Activated T-helper 2 cell treated with anti-CD3 and anti-CD28 coated beads, Interferon-gamma antibody, Interleukin-2, Interleukin-4, amounts not matched to agents 10 μg/mL and 5 μg/mL and 100 μg/mL, durations not matched to agents 14 hours and 24 hours and 36 hours (primary cell): ENCODE results near the gene YPEL4. TPM values are rescaled to one million over a fixed set of nuclear protein-coding genes. Genes with fewer than 3 reads are reported as not detected.
A peak's percentile ranks its signal among the peaks of the same experiment; 100 is the strongest.

Experiments used
- DNase-seq: peaks from one replicate; pipeline ENCODE4 v3.0.0; 2021; ENCODE audit warnings: low spot score
- H3K27ac Mint-ChIP-seq: one replicate; pipeline ENCODE4 v1.8.0; 2021; ENCODE audit warnings: mixed read lengths
- H3K27me3 Mint-ChIP-seq: one replicate; pipeline ENCODE4 v1.8.0; 2021; ENCODE audit warnings: low read depth, mixed read lengths
- H3K36me3 Mint-ChIP-seq: one replicate; pipeline ENCODE4 v1.8.0; 2021; ENCODE audit warnings: low read depth, mixed read lengths
- H3K4me1 Mint-ChIP-seq: one replicate; pipeline ENCODE4 v1.8.0; 2021; ENCODE audit warnings: low read depth, mixed read lengths
- H3K4me3 Mint-ChIP-seq: one replicate; pipeline ENCODE4 v1.8.0; 2021; ENCODE audit warnings: low read depth, mild to moderate bottlenecking, moderate library complexity, mixed read lengths
- H3K9me3 Mint-ChIP-seq: one replicate; pipeline ENCODE4 v1.8.0; 2021; ENCODE audit warnings: mixed read lengths
- intact Hi-C: fragments of 100-400 bp; cut with micrococcal nuclease; formaldehyde crosslinking; loops from one replicate; pipeline ENCODE4 v1.15.1; 2023
- total RNA-seq: library from RNA; stranded (reverse); gene quantifications from 2 replicates; pipeline ENCODE4 v1.2.3, GENCODE V29; 2022

The YPEL4 gene
- total RNA-seq, 1 donor from 2014 or later, result 0.64 TPM

DNA sequence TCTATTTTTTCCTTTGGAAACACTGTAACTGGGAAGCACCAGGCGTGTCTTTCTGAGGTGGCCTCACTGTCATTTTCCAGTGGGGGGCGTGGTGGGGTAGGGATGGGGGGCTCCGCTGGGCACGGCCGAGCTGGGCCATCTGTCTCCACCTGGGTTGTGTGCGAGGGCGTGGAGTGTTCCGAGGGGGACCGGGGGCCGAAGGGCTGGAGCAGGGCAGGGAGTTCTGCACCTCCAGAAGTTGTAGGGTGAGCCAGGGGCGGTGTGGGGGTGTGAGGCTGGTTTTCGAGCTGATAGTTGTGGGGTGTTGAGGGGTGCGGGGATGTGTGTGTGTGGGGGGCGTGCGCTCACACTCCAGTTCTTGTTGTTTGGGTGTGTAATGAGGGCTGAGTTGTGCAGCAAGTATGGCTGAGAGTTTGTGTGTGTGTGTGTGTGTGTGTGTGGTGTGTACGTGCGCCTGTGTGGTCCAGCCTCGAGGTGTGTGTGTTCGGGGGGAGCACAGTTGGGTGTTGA is 10.8 kb downstream of the YPEL4 start:
- intact Hi-C loops, result no loop called here
- DNase-seq, result no peak
- Mint-ChIP-seq H3K4me1 (peaks cover 24% of the 10 kb centered on the region), H3K9me3 (no peaks in the 10 kb centered on the region), H3K4me3 (peak overlapping the region; percentile 92), H3K36me3 (no peaks in the 10 kb centered on the region), H3K27me3 (peaks cover 31% of the 10 kb centered on the region), H3K27ac (peak overlapping the region; percentile 45)

DNA sequence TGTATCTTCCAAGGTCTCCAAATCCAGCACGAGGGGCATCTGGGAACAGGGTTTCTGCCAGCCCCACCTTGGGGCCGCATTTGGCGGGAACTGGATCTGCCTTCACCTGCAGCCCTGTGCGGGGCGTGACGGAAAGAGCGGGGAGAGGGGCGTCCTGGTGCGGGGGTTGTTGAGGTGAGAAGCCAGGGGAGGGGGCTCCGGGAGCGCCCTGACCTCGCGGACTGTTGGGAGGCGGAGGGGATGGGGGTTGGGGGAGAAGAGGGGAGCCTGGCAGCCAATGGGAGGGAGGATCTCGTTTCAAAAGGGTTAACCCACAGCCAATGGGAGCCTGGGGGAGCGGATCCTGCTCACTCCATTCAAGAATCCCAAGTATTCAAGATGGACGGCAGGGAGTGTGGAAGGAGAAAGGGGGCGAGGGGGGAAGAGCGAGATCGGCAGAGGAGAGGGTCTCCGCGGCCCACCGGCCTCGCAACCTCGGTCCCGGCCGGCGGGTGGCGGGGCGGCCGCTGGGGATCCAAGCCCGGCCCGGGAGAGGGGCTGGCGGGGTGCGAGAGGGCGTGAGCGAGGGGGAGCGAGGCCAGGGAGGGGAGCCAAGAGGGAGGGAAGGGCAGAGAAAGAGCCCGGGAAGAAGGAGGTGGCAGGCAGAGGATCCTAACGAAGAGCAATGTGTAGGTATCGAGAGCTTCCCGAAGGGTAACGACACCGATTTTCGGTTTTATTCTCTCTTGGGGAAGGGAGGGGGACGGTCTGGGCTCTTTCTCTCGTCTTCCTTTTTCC is 11.5 kb downstream of the YPEL4 start:
- H3K27ac Mint-ChIP-seq, result peak overlapping the region; percentile 87
- no peaks in the 10 kb centered on the region for H3K9me3 Mint-ChIP-seq

DNA sequence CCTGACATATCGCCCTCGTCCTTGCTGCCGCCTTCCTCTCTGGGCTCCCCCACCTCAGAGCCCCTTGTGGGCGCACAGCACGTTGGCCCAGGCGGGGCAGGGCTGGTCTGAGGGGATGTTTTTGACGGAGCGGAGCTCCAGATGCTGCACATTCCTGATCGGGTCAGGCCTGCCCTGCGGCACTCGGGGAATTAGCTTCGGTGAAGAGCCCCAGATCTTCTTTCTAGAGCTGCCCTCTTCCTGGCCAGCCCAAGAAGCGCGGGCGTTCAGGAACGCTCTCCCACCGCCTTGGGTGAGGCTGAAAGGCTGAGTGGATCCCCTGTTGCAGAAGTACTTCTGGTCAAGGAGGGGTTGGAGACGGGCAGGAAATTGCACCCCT is 12.1 kb downstream of the YPEL4 start:
- no peaks in the 10 kb centered on the region for H3K36me3 Mint-ChIP-seq

More for the DNA sequence above, 11.5 kb downstream of the YPEL4 start:
- Mint-ChIP-seq H3K4me1 (peaks cover 23% of the 10 kb centered on the region), H3K36me3 (no peaks in the 10 kb centered on the region), H3K4me3 (peak overlapping the region; percentile 92), H3K27me3 (peaks cover 26% of the 10 kb centered on the region)
- no peak for DNase-seq
- intact Hi-C loops, result no loop called here

DNA sequence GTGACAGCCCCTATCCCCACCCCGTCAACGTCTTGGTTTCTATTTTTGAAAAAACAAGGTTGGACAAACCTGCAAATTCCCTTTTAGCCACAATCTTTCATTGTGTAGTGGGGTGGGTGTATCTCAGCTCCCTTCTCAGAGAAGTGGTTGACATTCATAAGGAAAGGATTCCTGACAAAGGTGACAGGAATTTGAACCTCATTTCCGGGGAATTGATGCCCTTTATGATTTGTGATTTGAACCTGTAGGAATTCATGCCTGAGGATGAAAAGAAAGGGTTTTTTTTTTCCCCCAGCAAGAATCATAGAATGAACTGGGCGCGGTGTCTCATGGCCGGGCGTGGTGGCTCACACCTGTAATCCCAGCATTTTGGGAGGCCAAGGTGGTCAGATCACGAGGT is 14.5 kb downstream of the YPEL4 start:
- Mint-ChIP-seq H3K27me3 (peaks cover 35% of the 10 kb centered on the region), H3K27ac (no peak overlapping the region), H3K9me3 (no peaks in the 10 kb centered on the region), H3K4me1 (peaks cover 14% of the 10 kb centered on the region), H3K4me3 (no peak overlapping the region), H3K36me3 (no peaks in the 10 kb centered on the region)
- no peak for DNase-seq
- intact Hi-C loops, result no loop called here

More for the DNA sequence above, 12.1 kb downstream of the YPEL4 start:
- H3K4me1 Mint-ChIP-seq, result peaks cover 23% of the 10 kb centered on the region
- H3K27ac Mint-ChIP-seq, result no peak overlapping the region
- peaks cover 26% of the 10 kb centered on the region for H3K27me3 Mint-ChIP-seq
- intact Hi-C loops, result no loop called here
- H3K4me3 Mint-ChIP-seq, result peak overlapping the region; percentile 92
- no peak for DNase-seq
- H3K9me3 Mint-ChIP-seq, result no peaks in the 10 kb centered on the region

- Mint-ChIP-seq H3K27ac (no peak overlapping the region), H3K4me1 (peaks cover 12% of the 10 kb centered on the region), H3K36me3 (no peaks in the 10 kb centered on the region), H3K4me3 (no peak overlapping the region), H3K27me3 (peaks cover 40% of the 10 kb centered on the region), H3K9me3 (no peaks in the 10 kb centered on the region)
- DNase-seq, result no peak
- intact Hi-C loops, result no loop called here
Measured at GRCh38 chr11:57634311-57634710, 15.4 kb downstream of the YPEL4 start.

DNA sequence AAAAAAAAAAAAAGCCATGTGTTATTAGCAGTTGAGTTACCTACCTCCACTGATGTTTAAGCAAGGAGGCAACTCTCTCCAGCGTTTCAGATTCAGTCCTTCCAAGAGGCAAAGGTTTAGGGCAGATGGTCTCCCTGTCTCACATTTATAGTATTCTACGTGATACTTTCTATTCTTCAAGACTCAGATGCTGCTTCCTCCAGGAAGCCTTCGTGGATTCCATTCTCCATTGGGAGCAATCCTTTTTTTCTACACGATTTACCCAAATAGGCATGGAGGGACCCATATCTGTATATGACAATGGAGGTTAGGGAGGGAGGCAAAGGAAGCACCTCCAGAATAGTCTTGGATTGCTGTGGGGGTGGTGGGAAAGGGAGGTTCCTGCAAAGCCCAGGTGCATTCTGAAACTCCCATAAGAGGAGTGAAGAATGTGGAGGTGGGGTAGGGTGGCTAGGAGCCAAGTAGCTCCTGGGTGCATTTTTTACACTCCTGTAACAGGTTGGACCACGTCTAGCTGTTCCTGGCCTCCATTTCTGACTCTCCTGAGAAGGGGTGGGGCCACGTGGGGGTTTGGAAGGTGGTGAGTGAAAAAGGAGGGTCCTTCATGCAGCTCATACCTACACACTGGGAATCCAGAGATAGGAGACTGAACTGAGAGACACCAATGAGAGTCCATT is 16.2 kb downstream of the YPEL4 start:
- Mint-ChIP-seq H3K27ac (no peak overlapping the region), H3K27me3 (peaks cover 44% of the 10 kb centered on the region), H3K9me3 (no peaks in the 10 kb centered on the region), H3K36me3 (no peaks in the 10 kb centered on the region), H3K4me1 (peaks cover 5% of the 10 kb centered on the region), H3K4me3 (no peak overlapping the region)
- no peak for DNase-seq
- intact Hi-C loops, result no loop called here

DNA sequence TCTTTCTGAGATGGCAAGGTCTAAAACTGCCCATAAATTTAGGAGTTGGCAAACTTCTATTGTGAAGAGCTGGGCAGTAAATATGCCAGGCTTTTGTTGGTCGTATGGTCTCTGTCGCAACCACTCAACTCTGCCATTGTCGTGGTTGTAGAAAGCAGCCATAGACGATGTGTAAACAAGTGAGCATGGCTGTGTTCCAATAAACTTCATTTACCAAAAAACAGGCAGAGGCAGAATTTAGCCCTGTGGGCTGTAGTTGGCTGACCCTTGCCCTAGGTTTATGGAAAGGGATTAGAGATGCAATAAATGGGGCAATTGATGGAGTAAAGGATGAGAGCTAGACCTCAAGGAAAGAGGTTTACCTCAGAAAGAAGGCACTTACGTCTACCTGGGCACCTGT is 17.6 kb downstream of the YPEL4 start:
- no peaks in the 10 kb centered on the region for H3K4me1 Mint-ChIP-seq
- peaks cover 42% of the 10 kb centered on the region for H3K27me3 Mint-ChIP-seq
- no peak for DNase-seq

GRCh38 chr11:57630171-57630570 is 19.5 kb downstream of the YPEL4 start:
- no peak overlapping the region for H3K4me3 Mint-ChIP-seq
- H3K27me3 Mint-ChIP-seq, result peaks cover 36% of the 10 kb centered on the region
- no peaks in the 10 kb centered on the region for H3K9me3 Mint-ChIP-seq
- DNase-seq, result no peak
- H3K27ac Mint-ChIP-seq, result no peak overlapping the region
- no peaks in the 10 kb centered on the region for H3K4me1 Mint-ChIP-seq
- intact Hi-C loops, result no loop called here
- H3K36me3 Mint-ChIP-seq, result no peaks in the 10 kb centered on the region

More for the DNA sequence above, 17.6 kb downstream of the YPEL4 start:
- no peaks in the 10 kb centered on the region for H3K9me3 Mint-ChIP-seq
- no peaks in the 10 kb centered on the region for H3K36me3 Mint-ChIP-seq
- intact Hi-C loops, result no loop called here
- H3K4me3 Mint-ChIP-seq, result no peak overlapping the region
- no peak overlapping the region for H3K27ac Mint-ChIP-seq

DNA sequence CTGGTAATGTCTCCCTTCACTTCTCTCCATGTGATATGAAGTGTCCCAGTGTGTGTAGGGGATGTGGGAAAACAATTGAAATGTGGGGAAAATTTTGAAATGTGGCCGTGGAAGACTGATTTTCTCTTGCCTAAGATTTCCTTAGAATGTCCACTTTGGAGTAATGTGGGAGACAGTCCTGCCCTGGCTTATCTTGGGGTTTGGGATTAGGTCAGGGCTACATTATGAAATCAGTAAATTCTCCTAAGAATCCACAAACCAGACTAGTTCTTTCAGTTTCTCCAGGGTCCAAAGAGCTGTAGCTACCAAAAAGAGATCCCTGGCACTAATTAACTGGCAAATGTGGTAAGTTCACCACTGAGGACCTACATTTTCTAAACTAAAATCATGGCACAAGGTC is 22.8 kb downstream of the YPEL4 start:
- Mint-ChIP-seq H3K27ac (no peak overlapping the region), H3K4me3 (no peak overlapping the region), H3K36me3 (no peaks in the 10 kb centered on the region), H3K27me3 (peaks cover 21% of the 10 kb centered on the region), H3K9me3 (no peaks in the 10 kb centered on the region), H3K4me1 (no peaks in the 10 kb centered on the region)
- intact Hi-C loops, result no loop called here
- no peak for DNase-seq

DNA sequence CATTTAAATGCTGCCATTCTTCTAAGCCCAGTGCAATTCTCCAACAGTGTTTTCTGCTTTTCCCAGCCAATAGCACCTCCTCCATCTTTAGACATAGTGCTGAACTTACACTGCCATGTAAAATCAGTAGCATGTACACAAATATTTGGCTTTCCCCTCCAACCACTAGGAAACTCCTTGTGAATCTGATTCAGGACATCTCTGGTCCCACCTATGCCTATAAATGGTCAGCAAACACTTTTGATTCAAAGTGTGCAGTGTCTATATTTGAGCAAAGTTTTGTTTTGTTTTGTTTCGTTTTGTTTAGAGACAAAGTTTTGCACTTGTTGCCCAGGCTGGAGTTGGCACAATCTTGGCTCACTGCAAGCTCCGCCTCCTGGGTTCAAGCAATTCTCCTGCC is 24.8 kb downstream of the YPEL4 start:
- Mint-ChIP-seq H3K27me3 (peaks cover 5% of the 10 kb centered on the region), H3K36me3 (no peaks in the 10 kb centered on the region), H3K27ac (no peak overlapping the region), H3K4me3 (no peak overlapping the region), H3K4me1 (no peaks in the 10 kb centered on the region), H3K9me3 (no peaks in the 10 kb centered on the region)
- DNase-seq, result no peak
- intact Hi-C loops, result no loop called here

DNA sequence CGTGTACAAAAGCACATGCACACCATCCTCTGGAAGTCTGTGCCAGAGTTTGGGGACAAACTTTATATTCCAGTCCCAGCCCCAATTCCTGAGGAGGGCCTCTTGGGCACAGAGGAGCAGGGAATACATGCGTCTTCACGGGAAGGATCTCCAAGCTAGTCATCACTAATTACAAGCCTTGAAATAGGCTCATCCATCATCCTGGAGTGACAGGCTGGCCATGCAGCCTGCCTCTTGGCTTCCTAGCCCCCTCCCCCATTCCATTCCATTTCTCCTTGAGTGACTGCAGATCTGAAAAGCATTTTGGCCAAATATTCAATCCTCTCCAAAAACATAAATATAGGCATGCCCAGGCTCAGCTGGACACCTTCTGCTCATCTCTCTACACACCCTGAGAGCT is 27.4 kb downstream of the YPEL4 start:
- Mint-ChIP-seq H3K9me3 (peaks cover 5% of the 10 kb centered on the region), H3K36me3 (no peaks in the 10 kb centered on the region), H3K27me3 (no peaks in the 10 kb centered on the region), H3K27ac (no peak overlapping the region), H3K4me1 (no peaks in the 10 kb centered on the region), H3K4me3 (no peak overlapping the region)
- intact Hi-C loops, result no loop called here
- no peak for DNase-seq

DNA sequence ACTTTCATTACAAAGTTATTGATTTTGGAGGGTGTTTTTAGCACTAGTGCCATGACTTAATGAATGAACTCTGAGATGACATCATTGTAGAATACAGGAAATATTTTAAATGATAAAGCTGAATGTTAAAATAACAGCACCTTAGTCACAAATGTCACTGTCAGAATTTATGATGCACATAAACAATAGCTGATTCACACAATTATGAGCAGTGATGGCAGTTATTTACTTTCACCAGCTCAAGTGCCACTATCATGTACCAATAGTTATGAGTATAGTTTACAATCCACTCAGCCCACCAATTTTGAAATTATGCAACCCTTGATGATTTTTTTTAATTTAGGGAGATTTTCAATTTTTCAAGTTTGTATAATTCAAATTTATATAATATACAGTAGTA is 29.2 kb downstream of the YPEL4 start:
- no peak for DNase-seq
- intact Hi-C loops, result no loop called here
- H3K27ac Mint-ChIP-seq, result no peak overlapping the region
- H3K9me3 Mint-ChIP-seq, result peaks cover 5% of the 10 kb centered on the region
- no peaks in the 10 kb centered on the region for H3K36me3 Mint-ChIP-seq
- peaks cover 4% of the 10 kb centered on the region for H3K27me3 Mint-ChIP-seq
- H3K4me1 Mint-ChIP-seq, result no peaks in the 10 kb centered on the region
- no peak overlapping the region for H3K4me3 Mint-ChIP-seq

DNA sequence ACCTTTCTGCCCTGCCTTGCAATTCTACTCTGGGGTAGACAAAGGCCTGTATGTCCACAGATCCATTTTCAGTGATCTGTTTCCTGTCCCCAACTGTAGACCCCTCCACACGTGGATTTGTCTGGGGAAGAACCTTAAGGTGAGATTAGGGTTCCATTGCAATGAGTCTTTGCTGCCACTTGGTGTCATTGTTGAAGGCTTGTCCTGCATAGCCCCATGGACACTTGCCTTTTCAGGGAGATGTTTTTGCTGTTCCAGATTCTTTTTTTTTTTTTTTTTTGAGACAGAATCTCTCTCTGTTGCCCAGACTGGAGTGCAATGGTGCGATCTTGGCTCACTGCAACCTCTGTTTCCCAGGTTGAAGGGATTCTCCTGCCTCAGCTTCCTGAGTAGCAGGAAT is 30.4 kb downstream of the YPEL4 start:
- DNase-seq, result no peak
- Mint-ChIP-seq H3K36me3 (no peaks in the 10 kb centered on the region), H3K9me3 (peaks cover 5% of the 10 kb centered on the region), H3K27ac (no peak overlapping the region), H3K4me3 (no peak overlapping the region), H3K4me1 (no peaks in the 10 kb centered on the region), H3K27me3 (peaks cover 4% of the 10 kb centered on the region)
- intact Hi-C loops, result no loop called here
